IMR-90 (cell line): ENCODE measurements around the gene CDHR3. TPM values are rescaled to one million over a fixed set of nuclear protein-coding genes. Genes with fewer than 3 reads are reported as not detected.

Source experiments
- ATAC-seq: fragments of 200-7000 bp; cut with Tn5 transposase; 2 replicates; pipeline ENCODE4 v1.9.1; 2020; ENCODE audit warnings: low read depth, mild to moderate bottlenecking, moderate library complexity
- BruUV-seq: library from RNA; stranded (reverse); fragments of 400-500 nt; replicated peaks from 2 replicates; lab custom pipeline; 2021; lab: Mats Ljungman, UMichigan
- CTCF ChIA-PET: fragments of 300-600 bp; formaldehyde crosslinking; extraction: SDS; loops from one replicate; lab custom pipeline; 2021; ENCODE audit warnings: antibody characterized with exemption; lab: Yijun Ruan, JAX
- POLR2A ChIA-PET: fragments of 300-600 bp; sonication (Branson Sonifier 250); formaldehyde crosslinking; loops from one replicate; lab custom pipeline; 2022; ENCODE audit warnings: antibody characterized with exemption; ENCODE audit not compliant: unreplicated experiment; lab: Charles Lee
- DNase-seq: peaks from one replicate; pipeline ENCODE4 v3.0.0; 2013
- H2AFZ ChIP-seq: replicated peaks from 2 replicates; pipeline ENCODE3; 2013; ENCODE audit warnings: low read length, mild to moderate bottlenecking; ENCODE audit not compliant: poor library complexity
- H2AK5ac ChIP-seq: 2 replicates; pipeline ENCODE4 v1.6.1; 2013; ENCODE audit warnings: low read depth, low read length, inconsistent platforms
- H2AK9ac ChIP-seq: replicated peaks from 2 replicates; pipeline ENCODE3; 2013; ENCODE audit warnings: mild to moderate bottlenecking, low read depth, low read length, moderate library complexity; ENCODE audit not compliant: poor library complexity
- H2BK120ac ChIP-seq: 2 replicates; pipeline ENCODE4 v1.6.1; 2013; ENCODE audit warnings: low read depth, low read length, inconsistent platforms
- H2BK15ac ChIP-seq: 3 replicates; pipeline ENCODE4 v1.6.1; 2013; ENCODE audit warnings: low read depth, low read length, inconsistent platforms
- H2BK20ac ChIP-seq: 2 replicates; pipeline ENCODE4 v1.6.1; 2013; ENCODE audit warnings: low read depth, mild to moderate bottlenecking, inconsistent platforms, low read length, moderate library complexity
- H2BK5ac ChIP-seq: 2 replicates; pipeline ENCODE4 v1.6.1; 2013; ENCODE audit warnings: mild to moderate bottlenecking, low read depth, low read length, inconsistent platforms; ENCODE audit not compliant: poor library complexity, severe bottlenecking
- H3K14ac ChIP-seq: replicated peaks from 2 replicates; pipeline ENCODE4 v1.6.1; 2013; ENCODE audit warnings: low read depth, low read length, inconsistent platforms
- H3K18ac ChIP-seq: 2 replicates; pipeline ENCODE4 v1.6.1; 2013; ENCODE audit warnings: low read depth, low read length, control low read depth
- H3K23ac ChIP-seq: 2 replicates; pipeline ENCODE4 v1.6.1; 2013; ENCODE audit warnings: low read depth, low read length, inconsistent platforms
- H3K27ac ChIP-seq: 2 replicates; pipeline ENCODE4 v1.5.1; 2013; ENCODE audit warnings: mild to moderate bottlenecking, control low read depth, low read length; ENCODE audit not compliant: insufficient read depth
- H3K27me3 ChIP-seq: 2 replicates; pipeline ENCODE4 v1.6.1; 2013; ENCODE audit warnings: low read length; ENCODE audit not compliant: control insufficient read depth, insufficient read depth
- H3K36me3 ChIP-seq: 2 replicates; pipeline ENCODE4 v1.6.1; 2013; ENCODE audit warnings: low read length, mixed read lengths; ENCODE audit not compliant: control insufficient read depth, insufficient read depth
- H3K4ac ChIP-seq: 2 replicates; pipeline ENCODE4 v1.6.1; 2013; ENCODE audit warnings: low read depth, low read length, inconsistent platforms
- H3K4me1 ChIP-seq: 2 replicates; pipeline ENCODE4 v1.6.1; 2013; ENCODE audit warnings: low read length, mixed read lengths; ENCODE audit not compliant: control insufficient read depth, insufficient read depth
- H3K4me2 ChIP-seq: 2 replicates; pipeline ENCODE4 v1.6.1; 2013; ENCODE audit warnings: low read depth, mild to moderate bottlenecking, control low read depth, low read length, moderate library complexity
- H3K4me3 ChIP-seq: 2 replicates; pipeline ENCODE4 v1.5.1; 2013; ENCODE audit warnings: low read depth, mild to moderate bottlenecking, control low read depth, low read length, moderate library complexity; ENCODE audit not compliant: insufficient read depth
- H3K56ac ChIP-seq: 2 replicates; pipeline ENCODE4 v1.6.1; 2013; ENCODE audit warnings: low read length, inconsistent platforms; ENCODE audit not compliant: insufficient read depth; ENCODE audit errors: extremely low read depth
- H3K79me1 ChIP-seq, 2 experiments: 2 replicates each; pipeline ENCODE4 v1.6.1; 2013; ENCODE audit warnings: low read length in 2 of 2, inconsistent platforms in 1 of 2, low read depth in 1 of 2
- H3K9ac ChIP-seq: 2 replicates; pipeline ENCODE4 v1.6.1; 2013; ENCODE audit warnings: low read depth, low read length, control low read depth
- H3K9me1 ChIP-seq: 2 replicates; pipeline ENCODE4 v1.6.1; 2013; ENCODE audit warnings: low read length, inconsistent platforms; ENCODE audit not compliant: insufficient read depth
- H3K9me3 ChIP-seq: 2 replicates; pipeline ENCODE4 v1.6.1; 2013; ENCODE audit warnings: low read length; ENCODE audit not compliant: control insufficient read depth, insufficient read depth
- H4K20me1 ChIP-seq: 2 replicates; pipeline ENCODE4 v1.6.1; 2013; ENCODE audit warnings: low read length, inconsistent platforms; ENCODE audit not compliant: insufficient read depth
- H4K5ac ChIP-seq: 2 replicates; pipeline ENCODE4 v1.6.1; 2013; ENCODE audit warnings: mild to moderate bottlenecking, low read depth, low read length, control low read depth
- H4K8ac ChIP-seq, 2 experiments: 2 replicates each; pipeline ENCODE4 v1.6.1; 2013; ENCODE audit warnings: low read depth in 2 of 2, low read length in 2 of 2, control low read depth in 1 of 2, inconsistent platforms in 1 of 2
- H4K91ac ChIP-seq: 2 replicates; pipeline ENCODE4 v1.6.1; 2013; ENCODE audit warnings: low read depth, low read length, inconsistent platforms; ENCODE audit not compliant: insufficient read depth
- CHD1 ChIP-seq: IDR thresholded peaks from 2 replicates; pipeline ENCODE4 v1.6.1; 2012; ENCODE audit warnings: low read depth, low read length, improper control_type of control experiment
- CTCF ChIP-seq: conservative IDR thresholded peaks from 2 replicates; pipeline ENCODE4 v1.5.1; 2012; ENCODE audit warnings: mild to moderate bottlenecking, low read depth, low read length, improper control_type of control experiment
- FOS ChIP-seq: fragments of 150-350 bp; IDR thresholded peaks from 2 replicates; pipeline ENCODE4 v1.6.1; 2016; ENCODE audit warnings: low read depth, low read length
- MAFK ChIP-seq: IDR thresholded peaks from 2 replicates; pipeline ENCODE4 v1.6.1; 2012; ENCODE audit warnings: low read depth, low read length, improper control_type of control experiment
- MAZ ChIP-seq: IDR thresholded peaks from 2 replicates; pipeline ENCODE4 v1.6.1; 2012; ENCODE audit warnings: low read depth, mild to moderate bottlenecking, low read length, improper control_type of control experiment, moderate library complexity, borderline replicate concordance
- MXI1 ChIP-seq: IDR thresholded peaks from 2 replicates; pipeline ENCODE4 v1.6.1; 2012; ENCODE audit warnings: low read depth, mild to moderate bottlenecking, low read length, moderate library complexity, borderline replicate concordance
- NFE2L2 ChIP-seq: fragments of 150-350 bp; IDR thresholded peaks from 2 replicates; pipeline ENCODE4 v1.6.1; 2016; ENCODE audit warnings: low read depth, mild to moderate bottlenecking, low read length
- POLR2A ChIP-seq: IDR thresholded peaks from 2 replicates; pipeline ENCODE4 v1.6.1; 2012; ENCODE audit warnings: mild to moderate bottlenecking, low read depth, low read length
- RFX5 ChIP-seq: IDR thresholded peaks from 2 replicates; pipeline ENCODE4 v1.8.0; 2012; ENCODE audit warnings: low read depth, mild to moderate bottlenecking, low read length, moderate library complexity
- WGBS, 2 experiments: methylation state at CpG; one replicate each; pipeline versions ENCODE4 v1.1.5 to v1.1.7; 2013; ENCODE audit warnings: missing lambda C conversion rate in 2 of 2; ENCODE audit not compliant: insufficient read length in 1 of 2; ENCODE audit errors: extremely low coverage in 2 of 2; 5-methylcytosine and 5-hydroxymethylcytosine counted together
- dilution Hi-C: fragments of 300-500 bp; cut with HindIII; formaldehyde crosslinking; loops from one replicate; pipeline ENCODE4 v1.14.3; 2018; ENCODE audit warnings: low sequenced_read_pairs; ENCODE audit not compliant: unreplicated experiment
- in situ Hi-C: fragments of 300-500 bp; cut with MboI; formaldehyde crosslinking; loops from 3 replicates; pipeline ENCODE4 v1.14.3; 2019; ENCODE audit warnings: low sequenced_read_pairs, inconsistent platforms, mixed read lengths
- intact Hi-C: fragments of 100-400 bp; cut with micrococcal nuclease; formaldehyde crosslinking; loops from 2 replicates; pipeline ENCODE4 v1.10.0; 2022
- polyA plus RNA-seq, 3 experiments: library from polyadenylated mRNA; depleted of rRNA; stranded (reverse); fragments of >200 nt; gene quantifications; 2 replicates each; pipeline ENCODE4 v1.2.3, GENCODE V29; 2012; ENCODE audit warnings: low replicate concordance in 1 of 3
- total RNA-seq: library from RNA; depleted of rRNA; stranded (reverse); fragments of >200 nt; gene quantifications from 2 replicates; pipeline ENCODE4 v1.2.3, GENCODE V29; 2012

CDHR3 gene
- total and polyA plus RNA-seq, 2 of the 4 experiments (the other 2 are of a cell fraction), result 0.96 to 1.6 TPM

GRCh38 chr7:106017657-106018056 lies 54.6 kb downstream of the CDHR3 start:
- ChIA-PET CTCF (interaction anchor here (0.6 to 1.3 kb wide), 2 partner anchors 25 to 257 kb away, joined by 3 to 5 read pairs; no protein-coding TSS in a partner anchor), POLR2A (no interaction called here)
- BruUV-seq, result no TSS peak
- Histone ChIP-seq H4K91ac (peak overlapping the region; percentile 22; the same call in 1 of the 2 replicates), H3K4me2 (no peak overlapping the region), H3K14ac (no peak overlapping the region), H2AFZ (no peak overlapping the region), H3K23ac (no peak overlapping the region), H3K9me1 (peaks cover 14% of the 10 kb centered on the region), H2AK9ac (peak overlapping the region; percentile 20), H2BK20ac (no peak overlapping the region), H3K4me3 (no peak overlapping the region), H3K4ac (no peak overlapping the region), H3K4me1 (peaks cover 22% of the 10 kb centered on the region), H3K79me1 (no peaks in the 10 kb centered on the region), H2AK5ac (no peak overlapping the region), H3K27me3 (no peaks in the 10 kb centered on the region), H3K56ac (no peak overlapping the region), H4K20me1 (no peaks in the 10 kb centered on the region), H3K27ac (no peak overlapping the region), H2BK15ac (no peak overlapping the region), H4K5ac (no peak overlapping the region), H3K36me3 (no peaks in the 10 kb centered on the region), H4K8ac (no peak overlapping the region), H3K9ac (no peak overlapping the region), H2BK120ac (no peak overlapping the region), H2BK5ac (no peak overlapping the region), H3K18ac (no peak overlapping the region), H3K9me3 (no peaks in the 10 kb centered on the region)
- TF ChIP-seq CTCF, result no peak
- TF ChIP-seq MAZ, result no peak
- no peak for TF ChIP-seq NFE2L2
- no peak for TF ChIP-seq POLR2A
- TF ChIP-seq CHD1, result no peak
- no peak for TF ChIP-seq MAFK
- no peak for TF ChIP-seq MXI1
- no peak for TF ChIP-seq RFX5
- no peak for TF ChIP-seq FOS
- dilution Hi-C loops, result no loop called here
- intact Hi-C loops, result no loop called here
- in situ Hi-C loops, result no loop called here
- WGBS, 2 experiments, result no CpG with 5 or more reads among the region's 4 CpGs
- ATAC-seq (no peak), DNase-seq (no peak)
